HG02852 (cell line): Measurements from ENCODE around the gene EGLN3.
"Not testable (repeated sequence)": the region's sequence is repeated elsewhere in the genome, so short reads cannot be mapped to it uniquely, and the experiment has no call there.

ENCODE experiments used
- ATAC-seq: cut with Tn5 transposase; IDR thresholded peaks from one replicate; pipeline ENCODE4 v1.9.1; 2021; ENCODE audit warnings: mild to moderate bottlenecking, moderate library complexity; ENCODE audit not compliant: unreplicated experiment

Gene EGLN3

GRCh38 chr14:33962466-33962865, 11.6 kb upstream of the EGLN3 start:
- not testable (repeated sequence) for ATAC-seq

GRCh38 chr14:33962016-33962415, 11.1 kb upstream of the EGLN3 start:
- no peak for ATAC-seq

- no peak for ATAC-seq
These were observed 8.8 kb upstream of the EGLN3 start for GRCh38 chr14:33959692-33960151.

- ATAC-seq, result no peak
These were observed 7.8 kb upstream of the EGLN3 start for GRCh38 chr14:33958605-33959226.

GRCh38 chr14:33957993-33958392, 7.1 kb upstream of the EGLN3 start:
- no peak for ATAC-seq

- ATAC-seq, result no peak
These were observed 6.4 kb upstream of the EGLN3 start for GRCh38 chr14:33957299-33957698.

GRCh38 chr14:33956640-33957039, 5.8 kb upstream of the EGLN3 start:
- peak; percentile 53 for ATAC-seq

GRCh38 chr14:33954016-33954598, 3.2 kb upstream of the EGLN3 start:
- no peak for ATAC-seq

- ATAC-seq, result no peak
These were observed 1.7 kb upstream of the EGLN3 start for GRCh38 chr14:33952541-33952940.

- no peak for ATAC-seq
These were observed 438 bp upstream of the EGLN3 start for GRCh38 chr14:33951183-33951840.

GRCh38 chr14:33949411-33949893, 1.4 kb downstream of the EGLN3 start:
- no peak for ATAC-seq

- no peak for ATAC-seq
These were observed 1.9 kb downstream of the EGLN3 start for GRCh38 chr14:33948869-33949408.

GRCh38 chr14:33948145-33948868, 2.6 kb downstream of the EGLN3 start:
- ATAC-seq, result no peak

GRCh38 chr14:33946679-33947476, 4.0 kb downstream of the EGLN3 start:
- ATAC-seq, result no peak

GRCh38 chr14:33945210-33946088, 5.4 kb downstream of the EGLN3 start:
- no peak for ATAC-seq

- ATAC-seq, result no peak
These were observed 7.6 kb downstream of the EGLN3 start for GRCh38 chr14:33943096-33943883.

- ATAC-seq, result no peak
These were observed 9.2 kb downstream of the EGLN3 start for GRCh38 chr14:33941718-33942117.

- ATAC-seq, result no peak
These were observed 10.3 kb downstream of the EGLN3 start for GRCh38 chr14:33940561-33941011.
